ENCODE results near the gene ZNF839.
"Not testable (repeated sequence)": the region's sequence is repeated elsewhere in the genome, so short reads cannot be mapped to it uniquely, and the experiment has no call there.

The ZNF839 gene

GRCh38 chr14:102314242-102315011, 5.1 kb upstream of the ZNF839 start:
- DNase-seq (ENCODE audit: low read depth in 2 of 2): peak; percentile 57 to 75

- DNase-seq (ENCODE audit: low read depth in 2 of 2): no peak
Observed at GRCh38 chr14:102315121-102315520, 4.4 kb upstream of the ZNF839 start.

- DNase-seq (ENCODE audit: low read depth in 2 of 2): no peak
Observed at GRCh38 chr14:102316338-102316742, 3.2 kb upstream of the ZNF839 start.

GRCh38 chr14:102316743-102317563, 2.6 kb upstream of the ZNF839 start:
- peak; percentile 93 to 97 for DNase-seq (ENCODE audit: low read depth in 2 of 2)

- DNase-seq (ENCODE audit: low read depth in 2 of 2): no peak
Observed at GRCh38 chr14:102317564-102318248, 1.8 kb upstream of the ZNF839 start.

- DNase-seq (ENCODE audit: low read depth in 2 of 2): no peak
Observed at GRCh38 chr14:102318781-102319276, 717 bp upstream of the ZNF839 start.

- DNase-seq (ENCODE audit: low read depth in 2 of 2): peak in 1 of 2 experiments; percentile 21
Observed at GRCh38 chr14:102320033-102320660, 601 bp downstream of the ZNF839 start.

GRCh38 chr14:102320671-102321455, 1.3 kb downstream of the ZNF839 start:
- no peak for DNase-seq (ENCODE audit: low read depth in 2 of 2)

- no peak for DNase-seq (ENCODE audit: low read depth in 2 of 2)
Observed at GRCh38 chr14:102321456-102322422, 2.2 kb downstream of the ZNF839 start.

- DNase-seq (ENCODE audit: low read depth in 2 of 2): no peak
Observed at GRCh38 chr14:102323102-102323501, 3.6 kb downstream of the ZNF839 start.

GRCh38 chr14:102325791-102326345, 6.3 kb downstream of the ZNF839 start:
- no peak for DNase-seq (ENCODE audit: low read depth in 2 of 2)

- DNase-seq (ENCODE audit: low read depth in 2 of 2): no peak
Observed at GRCh38 chr14:102326583-102326982, 7.0 kb downstream of the ZNF839 start.

- not testable (repeated sequence) for DNase-seq (ENCODE audit: low read depth in 2 of 2)
Observed at GRCh38 chr14:102329381-102329780, 9.8 kb downstream of the ZNF839 start.

- no peak for DNase-seq (ENCODE audit: low read depth in 2 of 2)
Observed at GRCh38 chr14:102330806-102331205, 11.3 kb downstream of the ZNF839 start.

GRCh38 chr14:102333390-102333789, 13.8 kb downstream of the ZNF839 start:
- no peak for DNase-seq (ENCODE audit: low read depth in 2 of 2)

- no peak for DNase-seq (ENCODE audit: low read depth in 2 of 2)
Observed at GRCh38 chr14:102333795-102334705, 14.5 kb downstream of the ZNF839 start.

GRCh38 chr14:102335163-102335562, 15.6 kb downstream of the ZNF839 start:
- DNase-seq (ENCODE audit: low read depth in 2 of 2): no peak

- no peak for DNase-seq (ENCODE audit: low read depth in 2 of 2)
Observed at GRCh38 chr14:102338724-102339123, 19.2 kb downstream of the ZNF839 start.
